T-helper 1 cell treated with Interleukin-12 subunit alpha and Interleukin-12 subunit beta and Interleukin-4 antibody, amounts not matched to agents 30 μg/mL and 1 μg/mL, for 36 hours (primary cell): ENCODE results near the gene GLTPD2.

Source experiments
- H3K27ac Mint-ChIP-seq: one replicate; pipeline ENCODE4 v1.8.0; 2021; ENCODE audit warnings: mild to moderate bottlenecking, mixed read lengths
- H3K27me3 Mint-ChIP-seq: one replicate; pipeline ENCODE4 v1.8.0; 2021; ENCODE audit warnings: low read depth, mixed read lengths
- H3K36me3 Mint-ChIP-seq: one replicate; pipeline ENCODE4 v1.8.0; 2021; ENCODE audit warnings: low read depth, mixed read lengths
- H3K4me1 Mint-ChIP-seq: one replicate; pipeline ENCODE4 v1.8.0; 2021; ENCODE audit warnings: low read depth, mixed read lengths
- H3K4me3 Mint-ChIP-seq: one replicate; pipeline ENCODE4 v1.8.0; 2021; ENCODE audit warnings: mild to moderate bottlenecking, moderate library complexity, mixed read lengths
- H3K9me3 Mint-ChIP-seq: one replicate; pipeline ENCODE4 v1.8.0; 2021; ENCODE audit warnings: mixed read lengths

GLTPD2 gene

GRCh38 chr17:4786516-4786915 is 2.2 kb upstream of the GLTPD2 start:
- peaks cover 26% of the 10 kb centered on the region for H3K4me1 Mint-ChIP-seq
- no peaks in the 10 kb centered on the region for H3K9me3 Mint-ChIP-seq
- H3K27ac Mint-ChIP-seq = no peak overlapping the region
- H3K4me3 Mint-ChIP-seq = no peak overlapping the region
- peaks cover 67% of the 10 kb centered on the region for H3K27me3 Mint-ChIP-seq
- H3K36me3 Mint-ChIP-seq = peaks cover 2% of the 10 kb centered on the region

- peaks cover 55% of the 10 kb centered on the region for H3K27me3 Mint-ChIP-seq
- H3K36me3 Mint-ChIP-seq = peaks cover 2% of the 10 kb centered on the region
- H3K4me3 Mint-ChIP-seq = peak overlapping the region; percentile 28
- H3K27ac Mint-ChIP-seq = peak overlapping the region; percentile 22
- H3K4me1 Mint-ChIP-seq = peaks cover 21% of the 10 kb centered on the region
- H3K9me3 Mint-ChIP-seq = no peaks in the 10 kb centered on the region
Observed at GRCh38 chr17:4788159-4788806, 481 bp upstream of the GLTPD2 start.

- Mint-ChIP-seq H3K9me3 (no peaks in the 10 kb centered on the region), H3K4me3 (peak overlapping the region; percentile 77), H3K4me1 (peaks cover 19% of the 10 kb centered on the region), H3K27ac (peak overlapping the region; percentile 68), H3K27me3 (peaks cover 41% of the 10 kb centered on the region), H3K36me3 (peaks cover 2% of the 10 kb centered on the region)
Observed at GRCh38 chr17:4789701-4789950, 862 bp downstream of the GLTPD2 start.

DNA sequence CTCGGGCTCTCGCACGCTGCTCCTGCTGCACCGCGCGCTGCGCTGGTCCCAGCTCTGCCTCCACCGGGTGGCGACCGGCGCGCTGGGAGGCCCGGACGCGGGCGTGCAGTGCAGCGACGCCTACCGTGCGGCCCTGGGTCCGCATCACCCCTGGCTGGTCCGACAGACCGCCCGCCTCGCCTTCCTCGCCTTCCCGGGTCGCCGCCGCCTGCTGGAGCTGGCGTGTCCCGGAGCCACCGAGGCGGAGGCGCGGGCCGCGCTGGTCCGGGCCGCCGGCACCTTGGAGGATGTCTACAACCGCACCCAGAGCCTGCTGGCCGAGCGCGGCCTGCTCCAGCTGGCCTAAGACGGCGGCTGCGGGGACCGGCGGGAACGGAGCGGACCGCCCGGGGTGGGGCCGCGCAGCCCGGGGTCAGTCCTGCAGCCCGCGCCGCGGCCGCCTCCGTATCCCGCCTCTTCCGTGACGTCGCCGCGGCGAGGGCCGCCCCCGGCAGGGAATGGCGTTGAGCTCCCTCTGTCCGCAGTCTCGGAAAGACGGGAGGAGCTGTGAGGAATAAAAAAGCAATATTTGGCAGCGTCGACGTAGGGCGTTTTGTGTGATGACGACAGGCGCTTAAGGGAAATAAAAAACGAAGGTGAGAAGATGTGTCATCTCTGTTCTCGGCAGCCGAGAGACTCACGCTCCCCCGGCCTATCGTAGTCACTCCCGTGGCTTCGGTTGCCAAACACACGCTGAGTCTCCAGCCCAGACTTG is 1.4 kb downstream of the GLTPD2 start:
- Mint-ChIP-seq H3K27ac (peak overlapping the region; percentile 94), H3K9me3 (no peaks in the 10 kb centered on the region), H3K4me1 (peaks cover 19% of the 10 kb centered on the region), H3K27me3 (peaks cover 37% of the 10 kb centered on the region), H3K4me3 (peak overlapping the region; percentile 88), H3K36me3 (peaks cover 2% of the 10 kb centered on the region)

- Mint-ChIP-seq H3K27me3 (peaks cover 31% of the 10 kb centered on the region), H3K36me3 (peaks cover 2% of the 10 kb centered on the region), H3K4me3 (peak overlapping the region; percentile 88)
Observed at GRCh38 chr17:4790705-4791088, 1.9 kb downstream of the GLTPD2 start.

GRCh38 chr17:4795168-4795567 is 6.4 kb downstream of the GLTPD2 start:
- Mint-ChIP-seq H3K4me1 (peaks cover 21% of the 10 kb centered on the region), H3K27ac (peak overlapping the region; percentile 98), H3K27me3 (no peaks in the 10 kb centered on the region), H3K9me3 (no peaks in the 10 kb centered on the region), H3K36me3 (peaks cover 21% of the 10 kb centered on the region), H3K4me3 (peak overlapping the region; percentile 100)

More at GRCh38 chr17:4790705-4791088, 1.9 kb downstream of the GLTPD2 start:
- Mint-ChIP-seq H3K4me1 (peaks cover 17% of the 10 kb centered on the region), H3K27ac (peak overlapping the region; percentile 94), H3K9me3 (no peaks in the 10 kb centered on the region)

DNA sequence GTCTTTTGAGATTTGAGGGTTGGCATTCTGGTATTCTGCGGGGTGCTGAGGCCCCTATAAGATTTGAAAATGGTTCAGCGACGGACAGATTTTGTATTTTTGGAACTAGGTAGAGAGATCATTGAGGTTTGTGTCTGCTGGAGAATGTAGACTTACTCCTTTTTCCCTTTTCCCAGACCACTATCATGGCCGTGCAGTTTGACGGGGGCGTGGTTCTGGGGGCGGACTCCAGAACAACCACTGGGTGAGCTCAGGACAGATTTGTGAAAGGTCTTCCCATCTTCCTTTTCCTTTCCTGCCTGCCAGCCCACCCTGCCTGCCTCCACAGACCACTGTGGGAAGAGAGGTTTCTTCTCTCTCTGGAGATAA is 7.8 kb downstream of the GLTPD2 start:
- Mint-ChIP-seq H3K27me3 (no peaks in the 10 kb centered on the region), H3K36me3 (peaks cover 21% of the 10 kb centered on the region), H3K4me3 (peak overlapping the region; percentile 100), H3K9me3 (no peaks in the 10 kb centered on the region), H3K27ac (peak overlapping the region; percentile 98), H3K4me1 (peaks cover 13% of the 10 kb centered on the region)

DNA sequence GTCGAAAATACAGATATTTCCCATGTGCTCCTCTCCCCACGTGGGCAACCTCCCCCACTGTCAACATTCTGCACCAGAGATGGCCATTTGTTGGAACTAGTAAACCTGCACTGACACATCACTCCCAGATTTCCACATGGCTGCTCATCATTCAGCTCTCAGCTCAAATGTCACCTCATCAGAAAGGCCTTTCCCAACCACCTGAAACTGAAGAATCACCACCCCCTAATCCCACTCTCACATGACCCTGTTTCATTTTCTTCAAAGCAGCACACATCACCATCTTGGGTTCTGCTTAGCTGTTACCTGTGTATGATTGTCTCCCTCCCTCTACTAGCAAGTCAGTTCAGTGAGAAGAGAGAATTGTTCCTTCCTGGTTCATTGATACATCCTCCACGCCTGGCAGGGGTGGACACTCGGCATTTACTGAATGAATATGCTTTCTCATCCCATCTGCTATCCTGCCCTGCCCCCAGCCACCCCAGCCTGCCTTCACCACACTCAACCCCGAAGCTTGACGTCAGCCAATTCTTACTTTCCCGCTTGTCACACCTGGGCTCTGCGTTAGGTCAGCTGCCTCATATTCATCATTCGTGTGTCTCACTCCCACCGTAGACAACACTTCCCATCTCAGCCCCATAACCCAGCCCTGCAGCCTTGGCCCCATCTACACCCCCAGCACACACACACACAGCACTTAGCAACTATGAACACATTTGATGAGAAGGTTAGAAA is 11.9 kb downstream of the GLTPD2 start:
- Mint-ChIP-seq H3K9me3 (no peaks in the 10 kb centered on the region), H3K4me3 (no peak overlapping the region), H3K27ac (no peak overlapping the region), H3K27me3 (no peaks in the 10 kb centered on the region), H3K4me1 (peaks cover 13% of the 10 kb centered on the region), H3K36me3 (peaks cover 21% of the 10 kb centered on the region)

GRCh38 chr17:4802228-4802627 is 13.5 kb downstream of the GLTPD2 start, which contains the start of gene C17orf114:
C17orf114 (minus strand) TSS chr17:4802328.
- Mint-ChIP-seq H3K4me3 (no peak within 1 kb of the TSS), H3K9me3 (no peaks in the 10 kb centered on the region), H3K27ac (no peak within 1 kb of the TSS), H3K4me1 (peaks cover 9% of the 10 kb centered on the region), H3K36me3 (peaks cover 13% of the 10 kb centered on the region), H3K27me3 (no peaks in the 10 kb centered on the region)

DNA sequence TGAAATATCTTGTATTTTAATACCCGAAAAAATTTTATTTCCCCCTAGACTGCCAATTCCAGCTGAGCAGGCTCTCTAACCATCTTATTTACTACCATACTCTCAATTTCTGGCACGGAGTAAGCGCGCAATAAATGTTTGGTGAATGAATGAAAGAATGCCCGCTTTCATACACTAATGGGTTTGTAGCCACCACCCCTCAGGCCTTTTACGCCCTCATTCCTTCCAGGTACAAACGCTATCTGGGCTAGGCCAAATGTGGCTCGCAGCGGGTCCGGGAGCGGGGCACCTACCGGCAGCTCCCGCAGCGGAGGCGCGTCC is 17.7 kb downstream of the GLTPD2 start:
- H3K4me3 Mint-ChIP-seq = peak overlapping the region; percentile 59

GRCh38 chr17:4806777-4807604 is 18.2 kb downstream of the GLTPD2 start, which contains the start of gene PLD2:
PLD2 (plus strand) TSS chr17:4807152; CDS start chr17:4807773, 621 bp downstream.
- Mint-ChIP-seq H3K27ac (peak within 1 kb of the TSS; percentile 68), H3K36me3 (peaks cover 14% of the 10 kb centered on the region), H3K4me3 (peak within 1 kb of the TSS; percentile 82), H3K4me1 (peaks cover 12% of the 10 kb centered on the region), H3K9me3 (no peaks in the 10 kb centered on the region), H3K27me3 (no peaks in the 10 kb centered on the region)

More for the DNA sequence above, 17.7 kb downstream of the GLTPD2 start:
- no peaks in the 10 kb centered on the region for H3K27me3 Mint-ChIP-seq
- peaks cover 14% of the 10 kb centered on the region for H3K36me3 Mint-ChIP-seq
- H3K9me3 Mint-ChIP-seq = no peaks in the 10 kb centered on the region
- peaks cover 12% of the 10 kb centered on the region for H3K4me1 Mint-ChIP-seq
- H3K27ac Mint-ChIP-seq = peak overlapping the region; percentile 29

DNA sequence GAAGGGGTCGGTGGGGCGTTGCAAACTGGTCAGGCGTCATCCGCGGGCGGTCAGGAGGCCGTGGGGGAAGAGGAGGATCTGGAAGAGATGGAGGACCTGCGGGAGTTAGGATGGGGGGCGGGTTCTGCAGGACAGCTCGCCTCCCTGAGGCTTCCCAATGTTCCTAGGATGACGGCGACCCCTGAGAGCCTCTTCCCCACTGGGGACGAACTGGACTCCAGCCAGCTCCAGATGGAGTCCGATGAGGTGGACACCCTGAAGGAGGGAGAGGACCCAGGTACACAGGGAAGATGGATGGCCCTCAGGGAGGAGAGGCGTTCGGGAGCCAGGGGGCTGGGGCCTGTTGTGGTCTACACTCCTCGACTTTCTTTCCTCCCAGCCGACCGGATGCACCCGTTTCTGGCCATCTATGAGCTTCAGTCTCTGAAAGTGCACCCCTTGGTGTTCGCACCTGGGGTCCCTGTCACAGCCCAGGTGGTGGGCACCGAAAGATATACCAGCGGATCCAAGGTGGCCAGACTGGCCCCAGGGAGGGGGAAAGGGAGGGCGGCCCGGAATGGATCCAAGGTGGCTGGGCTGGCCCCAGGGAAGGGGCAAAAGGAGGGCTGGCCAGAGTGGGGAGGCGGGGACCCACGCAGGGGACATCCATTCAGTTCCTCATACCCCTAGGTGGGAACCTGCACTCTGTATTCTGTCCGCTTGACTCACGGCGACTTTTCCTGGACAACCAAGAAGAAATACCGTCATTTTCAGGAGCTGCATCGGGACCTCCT is 19.0 kb downstream of the GLTPD2 start:
- H3K27me3 Mint-ChIP-seq = no peaks in the 10 kb centered on the region
- H3K27ac Mint-ChIP-seq = peak overlapping the region; percentile 68
- peaks cover 14% of the 10 kb centered on the region for H3K36me3 Mint-ChIP-seq
- no peaks in the 10 kb centered on the region for H3K9me3 Mint-ChIP-seq
- peaks cover 12% of the 10 kb centered on the region for H3K4me1 Mint-ChIP-seq
- H3K4me3 Mint-ChIP-seq = peak overlapping the region; percentile 82

DNA sequence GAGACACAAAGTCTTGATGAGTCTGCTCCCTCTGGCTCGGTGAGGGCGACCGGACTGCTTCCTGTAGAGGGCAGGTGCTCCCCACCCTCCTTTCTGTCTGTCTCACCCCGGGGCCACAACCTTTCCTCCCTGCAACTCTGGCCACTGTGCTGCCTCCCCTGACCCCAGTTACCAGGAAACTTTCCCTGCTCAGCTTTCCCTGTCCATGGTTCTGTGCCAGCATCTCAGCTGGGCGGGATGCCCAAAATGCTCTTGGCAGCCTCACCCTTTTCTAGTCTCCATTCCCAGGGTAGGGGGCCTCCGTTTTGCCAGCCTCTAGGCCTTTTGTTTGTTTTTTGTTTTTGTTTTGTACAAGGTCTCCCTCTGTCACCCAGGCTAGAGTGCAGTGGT is 19.6 kb downstream of the GLTPD2 start:
- Mint-ChIP-seq H3K27ac (no peak overlapping the region), H3K36me3 (peaks cover 14% of the 10 kb centered on the region), H3K4me3 (peak overlapping the region; percentile 58), H3K27me3 (no peaks in the 10 kb centered on the region), H3K4me1 (peaks cover 12% of the 10 kb centered on the region), H3K9me3 (no peaks in the 10 kb centered on the region)
